ENCODE data around the gene ZNRF1. TPM values are rescaled to one million over a fixed set of nuclear protein-coding genes. Genes with fewer than 3 reads are reported as not detected.
"Not testable (repeated sequence)": the region's sequence is repeated elsewhere in the genome, so short reads cannot be mapped to it uniquely, and the experiment has no call there.

The ZNRF1 gene
- total RNA-seq, 2 donors from 2014 or later = 36.4 to 38.2 TPM

- ATAC-seq (peak; percentile 48), DNase-seq (peak; percentile 64 to 74)
- intact Hi-C loops (cut with DNase I, micrococcal nuclease) = loop anchor here in 1 of 2 donors (2.0 kb wide), 1 partner anchor 111 kb away; no protein-coding TSS in a partner anchor
Observed at GRCh38 chr16:74999609-75000480, 1.0 kb downstream of the ZNRF1 start.

- peak in 1 of 2 donors; percentile 28 for DNase-seq
- intact Hi-C loops (cut with DNase I, micrococcal nuclease) = no loop called here
- ATAC-seq = no peak
Observed at GRCh38 chr16:75000481-75001081, 1.8 kb downstream of the ZNRF1 start.

- ATAC-seq (no peak), DNase-seq (no peak)
- intact Hi-C loops (cut with DNase I, micrococcal nuclease) = no loop called here
Observed at GRCh38 chr16:75002474-75002873, 3.6 kb downstream of the ZNRF1 start.

- no peak for ATAC-seq
- DNase-seq = no peak
- intact Hi-C loops (cut with DNase I, micrococcal nuclease) = no loop called here
Observed at GRCh38 chr16:75003931-75004330, 5.1 kb downstream of the ZNRF1 start.

- intact Hi-C loops (cut with DNase I, micrococcal nuclease) = no loop called here
- ATAC-seq = no peak
Observed at GRCh38 chr16:75004460-75004859, 5.6 kb downstream of the ZNRF1 start.

GRCh38 chr16:75005697-75006096 lies 6.9 kb downstream of the ZNRF1 start:
- intact Hi-C loops (cut with DNase I, micrococcal nuclease) = no loop called here
- ATAC-seq = no peak
- DNase-seq = no peak

More at GRCh38 chr16:75004460-75004859, 5.6 kb downstream of the ZNRF1 start:
- no peak for DNase-seq

- intact Hi-C loops (cut with DNase I, micrococcal nuclease) = no loop called here
- no peak for DNase-seq
- ATAC-seq = no peak
Observed at GRCh38 chr16:75007443-75007842, 8.6 kb downstream of the ZNRF1 start.

- intact Hi-C loops (cut with DNase I, micrococcal nuclease) = no loop called here
Observed at GRCh38 chr16:75010427-75010826, 11.6 kb downstream of the ZNRF1 start.

GRCh38 chr16:75011634-75012307 lies 12.9 kb downstream of the ZNRF1 start:
- no peak for DNase-seq
- ATAC-seq = no peak
- intact Hi-C loops (cut with DNase I, micrococcal nuclease) = no loop called here

More at GRCh38 chr16:75010427-75010826, 11.6 kb downstream of the ZNRF1 start:
- no peak for DNase-seq
- no peak for ATAC-seq

GRCh38 chr16:75012380-75013081 lies 13.7 kb downstream of the ZNRF1 start:
- ATAC-seq (no peak), DNase-seq (no peak)
- intact Hi-C loops (cut with DNase I, micrococcal nuclease) = no loop called here

- intact Hi-C loops (cut with DNase I, micrococcal nuclease); DNase-seq; ATAC-seq: not testable (repeated sequence)
Observed at GRCh38 chr16:75013123-75013522, 14.3 kb downstream of the ZNRF1 start.

GRCh38 chr16:75014318-75014717 lies 15.5 kb downstream of the ZNRF1 start:
- intact Hi-C loops (cut with DNase I, micrococcal nuclease) = no loop called here
- DNase-seq (no peak), ATAC-seq (no peak)

- DNase-seq; intact Hi-C loops (cut with DNase I, micrococcal nuclease); ATAC-seq: not testable (repeated sequence)
Observed at GRCh38 chr16:75016451-75017081, 17.7 kb downstream of the ZNRF1 start.

GRCh38 chr16:75017670-75018525 lies 19.1 kb downstream of the ZNRF1 start:
- intact Hi-C loops (cut with DNase I, micrococcal nuclease) = no loop called here
- DNase-seq = no peak
- ATAC-seq = no peak

- intact Hi-C loops (cut with DNase I, micrococcal nuclease) = no loop called here
- DNase-seq (no peak), ATAC-seq (no peak)
Observed at GRCh38 chr16:75019007-75019406, 20.2 kb downstream of the ZNRF1 start.

GRCh38 chr16:75019586-75019985 lies 20.8 kb downstream of the ZNRF1 start:
- DNase-seq = no peak
- no peak for ATAC-seq
- intact Hi-C loops (cut with DNase I, micrococcal nuclease) = no loop called here

- intact Hi-C loops (cut with DNase I, micrococcal nuclease) = no loop called here
- ATAC-seq (no peak), DNase-seq (no peak)
Observed at GRCh38 chr16:75021410-75021809, 22.6 kb downstream of the ZNRF1 start.

GRCh38 chr16:75022567-75022966 lies 23.7 kb downstream of the ZNRF1 start:
- ATAC-seq = no peak
- intact Hi-C loops (cut with DNase I, micrococcal nuclease) = no loop called here

More at GRCh38 chr16:75022567-75022966, 23.7 kb downstream of the ZNRF1 start:
- DNase-seq = no peak
